HK-2 (cell line): ENCODE measurements around the gene CCNG2.

ENCODE experiments used
- DNase-seq: peaks from one replicate; pipeline ENCODE4 v3.0.0-alpha.2; 2018; ENCODE audit not compliant: unreplicated experiment

Gene CCNG2

DNA sequence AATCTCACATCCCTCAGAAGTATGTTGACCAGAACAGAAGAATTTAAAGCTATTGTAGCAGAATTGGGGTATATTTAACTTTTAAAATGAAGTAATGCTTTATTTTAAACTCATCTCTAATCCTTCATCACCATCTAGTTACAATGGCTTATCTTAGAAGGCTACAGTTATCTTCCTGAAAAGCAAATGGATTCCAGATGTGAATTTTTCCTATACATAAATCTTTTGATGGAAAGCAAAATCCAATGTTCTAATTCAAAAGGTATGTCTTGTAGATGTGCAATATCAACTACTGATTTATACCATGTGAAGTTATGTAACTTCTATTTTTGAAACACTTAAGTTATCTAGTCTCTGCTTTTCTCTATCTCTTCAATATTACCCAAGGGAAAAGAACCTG lies 47.6 kb downstream of the CCNG2 start:
- DNase-seq = no peak

DNA sequence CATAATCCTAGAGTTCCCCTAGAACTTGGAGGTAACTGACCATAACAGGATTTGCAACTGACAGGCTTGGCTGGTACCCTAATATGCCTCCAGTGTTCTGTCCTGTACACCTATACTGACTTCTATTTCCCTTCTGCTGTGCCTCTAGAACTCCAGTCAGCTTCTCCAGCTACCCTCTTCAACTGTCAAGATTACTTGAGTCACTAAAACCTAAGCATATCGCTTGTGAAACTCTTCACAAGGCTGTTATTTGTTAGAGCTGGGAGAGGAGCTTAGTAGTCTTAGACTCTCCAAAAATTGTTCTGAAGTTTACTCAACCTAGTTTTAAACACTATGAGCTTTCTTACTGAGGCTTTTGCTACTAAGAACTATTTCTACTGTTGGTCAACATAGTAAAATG lies 52.0 kb downstream of the CCNG2 start:
- no peak for DNase-seq

DNA sequence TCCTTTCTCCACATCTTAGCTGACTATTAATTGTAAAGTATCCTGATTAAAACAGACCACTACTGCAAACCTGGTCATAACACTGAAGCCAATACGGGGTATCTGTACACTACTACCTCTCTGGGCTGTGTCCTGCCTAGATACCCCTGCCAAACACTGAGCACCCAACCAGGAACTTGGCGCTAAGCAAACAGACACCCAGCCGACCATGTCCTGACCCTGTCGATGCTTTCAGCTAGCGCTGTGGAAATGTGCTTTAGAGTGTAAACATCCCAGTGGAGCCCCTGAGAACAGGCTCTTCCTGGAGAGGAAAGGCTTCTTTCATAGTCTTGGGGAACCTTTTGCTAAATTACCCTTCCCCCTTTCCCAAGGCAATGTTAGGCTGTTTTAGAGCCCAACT lies 52.9 kb downstream of the CCNG2 start:
- no peak for DNase-seq

DNA sequence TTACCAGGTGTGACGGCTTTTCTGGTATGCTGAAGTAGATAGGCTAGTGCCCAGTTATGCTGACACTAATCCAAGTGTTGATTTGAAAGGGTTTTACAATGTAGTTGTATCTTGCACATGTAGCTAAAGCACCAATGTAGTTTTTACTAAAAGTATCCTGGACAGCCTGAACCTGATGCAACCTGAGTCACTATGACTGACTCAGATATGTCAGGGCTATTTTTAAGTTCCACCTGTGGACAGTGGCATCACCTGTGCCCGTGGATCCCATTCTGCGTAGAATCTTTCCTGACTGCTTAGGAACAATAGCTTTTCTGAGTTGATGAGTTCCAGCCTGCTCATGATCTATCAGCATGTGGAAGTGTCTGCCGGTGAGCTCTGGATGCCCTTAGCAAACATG lies 58.1 kb downstream of the CCNG2 start:
- no peak for DNase-seq

DNA sequence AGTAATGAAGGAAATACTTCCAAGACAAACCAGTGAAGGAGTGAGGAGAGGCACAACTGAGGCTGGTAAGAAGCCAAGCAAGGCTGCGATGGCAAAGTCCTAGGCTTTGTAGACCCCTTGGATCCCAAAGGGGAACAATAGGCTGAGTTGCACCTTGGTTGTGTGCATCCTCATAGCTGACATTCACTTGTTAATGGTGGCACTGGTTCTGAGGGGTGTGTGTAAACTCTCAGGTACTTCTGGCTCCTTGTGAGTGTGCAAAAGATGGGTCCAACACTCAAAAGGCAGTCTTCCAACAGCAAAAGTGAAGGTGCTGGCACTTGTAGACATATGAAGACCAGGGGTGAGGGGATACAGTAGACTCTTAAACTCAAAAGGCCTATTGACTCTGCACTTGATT lies 60.5 kb downstream of the CCNG2 start:
- DNase-seq = no peak

DNA sequence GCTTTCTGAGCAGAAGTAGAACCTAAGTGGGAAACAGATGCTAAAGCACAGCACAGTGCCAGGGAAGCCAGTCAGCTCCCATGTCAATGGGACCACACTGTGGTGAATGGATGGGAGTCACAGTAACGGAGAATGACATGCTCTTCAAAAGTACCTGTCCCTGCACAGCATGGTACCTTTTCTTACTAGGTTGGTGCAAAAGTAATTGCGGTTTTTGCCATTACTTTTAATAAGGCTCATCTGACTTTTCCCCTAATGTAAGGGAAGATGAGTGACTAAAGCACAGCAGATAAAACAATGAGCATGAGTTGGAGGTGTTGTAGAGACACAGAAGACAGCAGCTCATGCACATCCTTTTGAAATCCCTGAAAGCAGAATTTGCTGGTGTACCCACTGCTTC lies 62.3 kb downstream of the CCNG2 start:
- DNase-seq = no peak
